B cell (primary cell): ENCODE measurements around the gene DDI2. TPM values are rescaled to one million over a fixed set of nuclear protein-coding genes. Genes with fewer than 3 reads are reported as not detected.

ENCODE experiments used
- ATAC-seq: fragments of 200-7000 bp; cut with Tn5 transposase; one replicate; pipeline ENCODE4 v1.10.0; 2021; ENCODE audit warnings: low read depth, mild to moderate bottlenecking, moderate number of reproducible peaks, moderate library complexity
- CTCF ChIA-PET: fragments of 350-600 bp; sonication (Branson Sonifier 250); formaldehyde crosslinking; loops from one replicate; lab custom pipeline; 2021; ENCODE audit warnings: antibody characterized with exemption, inconsistent platforms; lab: Charles Lee
- POLR2A ChIA-PET: fragments of 350-600 bp; sonication (Branson Sonifier 250); formaldehyde crosslinking; loops from one replicate; lab custom pipeline; 2021; ENCODE audit warnings: antibody characterized with exemption; lab: Charles Lee
- DNase-seq: peaks from one replicate; pipeline ENCODE4 v3.0.0; 2013
- H2AFZ ChIP-seq: 2 replicates; pipeline ENCODE4 v1.6.1; 2012; ENCODE audit warnings: mild to moderate bottlenecking, low read depth, low read length; ENCODE audit not compliant: insufficient read depth, poor library complexity, severe bottlenecking
- H3K27ac ChIP-seq, 2 donors: 1 replicate in 1 of 2; 2 replicates in 1 of 2; pipeline ENCODE4 v1.5.1; 2012 to 2013; ENCODE audit warnings: low read length in 2 of 2, mild to moderate bottlenecking in 2 of 2, moderate library complexity in 1 of 2
- H3K27me3 ChIP-seq, 4 experiments: fragments of 200-600 bp in 1 of 4; sonication (generic) in 1 of 4; replicated peaks in 1 of 4; 1 replicate in 2 of 4; 2 replicates in 2 of 4; pipeline versions ENCODE4 v1.6.1 to v1.7.0; 2013 to 2016; ENCODE audit warnings: low read length in 3 of 4, mild to moderate bottlenecking in 2 of 4, mixed read lengths in 1 of 4, moderate library complexity in 1 of 4; ENCODE audit not compliant: insufficient read depth in 4 of 4, control insufficient read depth in 3 of 4; ENCODE audit errors: control extremely low read depth in 1 of 4
- H3K36me3 ChIP-seq, 2 experiments: replicated peaks in 1 of 2; 1 replicate in 1 of 2; 2 replicates in 1 of 2; pipeline versions ENCODE4 v1.6.1 to v1.7.1; 2013; ENCODE audit warnings: low read length in 1 of 2; ENCODE audit not compliant: insufficient read depth in 2 of 2, control insufficient read depth in 1 of 2; ENCODE audit errors: control extremely low read depth in 1 of 2, extremely low read depth in 1 of 2
- H3K4me1 ChIP-seq, 2 donors: fragments of 200-600 bp in 1 of 2; sonication (generic) in 1 of 2; 1 replicate in 1 of 2; 2 replicates in 1 of 2; pipeline versions ENCODE4 v1.5.1 to v1.6.1; 2013 to 2017; ENCODE audit warnings: low read length in 2 of 2; ENCODE audit not compliant: control insufficient read depth in 2 of 2, insufficient read depth in 2 of 2
- H3K4me2 ChIP-seq: replicated peaks from 2 replicates; pipeline ENCODE3; 2012; ENCODE audit warnings: mild to moderate bottlenecking, low read depth, low read length; ENCODE audit not compliant: poor library complexity, severe bottlenecking
- H3K4me3 ChIP-seq, 5 experiments: fragments of 200-600 bp in 1 of 5; sonication (generic) in 1 of 5; 1 replicate in 3 of 5; 2 replicates in 2 of 5; pipeline versions ENCODE4 v1.5.1 to v1.7.0; 2011 to 2016; ENCODE audit warnings: low read length in 4 of 5, mild to moderate bottlenecking in 4 of 5, low read depth in 2 of 5, control low read depth in 1 of 5, moderate library complexity in 1 of 5; ENCODE audit not compliant: insufficient read depth in 1 of 5; ENCODE audit errors: control extremely low read depth in 1 of 5, extremely low read depth in 1 of 5
- H3K79me2 ChIP-seq: fragments of 200-600 bp; sonication (generic); one replicate; pipeline ENCODE4 v1.6.0; 2016; ENCODE audit warnings: low read length; ENCODE audit not compliant: control insufficient read depth, insufficient read depth
- H3K9ac ChIP-seq: fragments of 200-600 bp; sonication (generic); 2 replicates; pipeline ENCODE4 v1.6.1; 2017; ENCODE audit warnings: mild to moderate bottlenecking, low read length, moderate library complexity
- H3K9me3 ChIP-seq, 3 donors: one replicate each; pipeline versions ENCODE4 v1.6.1 to v1.7.1; 2013; ENCODE audit warnings: low read length in 2 of 3; ENCODE audit not compliant: control insufficient read depth in 2 of 3, insufficient read depth in 1 of 3; ENCODE audit errors: control extremely low read depth in 1 of 3
- H4K20me1 ChIP-seq: 2 replicates; pipeline ENCODE4 v1.6.0; 2012; ENCODE audit warnings: mild to moderate bottlenecking, low read length; ENCODE audit not compliant: insufficient read depth, control insufficient read depth, poor library complexity, severe bottlenecking
- H3K27ac Mint-ChIP-seq: one replicate; pipeline ENCODE4 v1.8.0; 2021; ENCODE audit warnings: mixed read lengths
- H3K27me3 Mint-ChIP-seq: one replicate; pipeline ENCODE4 v1.8.0; 2021; ENCODE audit warnings: mixed read lengths
- H3K4me1 Mint-ChIP-seq: one replicate; pipeline ENCODE4 v1.8.0; 2021; ENCODE audit warnings: mixed read lengths
- H3K4me3 Mint-ChIP-seq: one replicate; pipeline ENCODE4 v1.8.0; 2021; ENCODE audit warnings: mixed read lengths
- H3K9me3 Mint-ChIP-seq: one replicate; pipeline ENCODE4 v1.8.0; 2022; ENCODE audit warnings: mixed read lengths; ENCODE audit not compliant: insufficient read depth
- CTCF ChIP-seq: fragments of 200-600 bp; IDR thresholded peaks from one replicate; pipeline ENCODE4 v1.8.0; 2022; ENCODE audit warnings: antibody characterized with exemption, mild to moderate bottlenecking
- EZH2 ChIP-seq: IDR thresholded peaks from 2 replicates; pipeline ENCODE4 v1.6.1; 2012; ENCODE audit warnings: borderline replicate concordance, low read depth, mild to moderate bottlenecking, moderate library complexity, low read length; ENCODE audit not compliant: insufficient read depth, poor library complexity, severe bottlenecking
- WGBS: methylation state at CpG from one replicate; pipeline ENCODE4 v1.1.5; 2013; ENCODE audit warnings: missing lambda C conversion rate; ENCODE audit not compliant: insufficient coverage; 5-methylcytosine and 5-hydroxymethylcytosine counted together
- intact Hi-C: fragments of 100-400 bp; cut with micrococcal nuclease; formaldehyde crosslinking; loops from one replicate; pipeline ENCODE4 v1.10.0; 2022
- polyA plus RNA-seq: library from polyadenylated mRNA; depleted of rRNA; stranded (reverse); fragments of >200 nt; gene quantifications from 2 replicates; pipeline ENCODE4 v1.2.3, GENCODE V29; 2012
- total RNA-seq, 2 donors: library from RNA; stranded (reverse); fragments of 120-200 nt in 1 of 2; gene quantifications; 1 replicate in 1 of 2; 2 replicates in 1 of 2; pipeline versions ENCODE4 v1.2.3 to v1.2.4, GENCODE V29; 2013 to 2022

DDI2 gene
- total and polyA plus RNA-seq, 2 donors (not counting 1 experiment from before 2014, with no cell fraction given): 8.5 to 61.0 TPM

GRCh38 chr1:15577691-15578090 lies 39.6 kb upstream of the DDI2 start:
- H3K4me1 Mint-ChIP-seq: peaks cover 33% of the 10 kb centered on the region
- no peaks in the 10 kb centered on the region for H4K20me1 ChIP-seq
- H3K4me1 ChIP-seq: peaks cover 30 to 42% of the 10 kb centered on the region in 2 donors
- H3K27ac Mint-ChIP-seq: peak overlapping the region; percentile 94
- no peaks in the 10 kb centered on the region for H3K27me3 ChIP-seq
- ATAC-seq (no peak), DNase-seq (no peak)
- POLR2A ChIA-PET: no interaction called here
- H3K27ac ChIP-seq: no peak overlapping the region
- no peak overlapping the region for H2AFZ ChIP-seq
- no peak overlapping the region for H3K9ac ChIP-seq
- peak overlapping the region; percentile 12 for H3K4me2 ChIP-seq
- intact Hi-C loops: no loop called here
- H3K79me2 ChIP-seq: peaks cover 5% of the 10 kb centered on the region
- CTCF ChIA-PET: interaction anchor here (0.6 kb wide), 1 partner anchor 163 kb away, joined by 3 read pairs; no protein-coding TSS in a partner anchor
- WGBS: 85% methylated on average over 4 of the region's 4 CpGs
- H3K27me3 Mint-ChIP-seq: no peaks in the 10 kb centered on the region
- no peaks in the 10 kb centered on the region for H3K9me3 ChIP-seq
- TF ChIP-seq EZH2: no peak
- no peak for TF ChIP-seq CTCF
- peaks cover 0 to 8% of the 10 kb centered on the region in 2 experiments for H3K36me3 ChIP-seq
- no peaks in the 10 kb centered on the region for H3K9me3 Mint-ChIP-seq
- H3K4me3 ChIP-seq: no peak overlapping the region
- no peak overlapping the region for H3K4me3 Mint-ChIP-seq

- TF ChIP-seq EZH2 (no peak), CTCF (no peak)
- Mint-ChIP-seq H3K9me3 (no peaks in the 10 kb centered on the region), H3K27ac (peak overlapping the region; percentile 94), H3K4me1 (peaks cover 40% of the 10 kb centered on the region), H3K27me3 (no peaks in the 10 kb centered on the region), H3K4me3 (peak overlapping the region; percentile 74)
- WGBS: 77% methylated on average over 14 of the region's 16 CpGs
- ATAC-seq (peak; percentile 76), DNase-seq (peak; percentile 54)
- intact Hi-C loops: no loop called here
- Histone ChIP-seq H2AFZ (peak overlapping the region; percentile 60), H3K27ac (peak overlapping the region; percentile 75 to 90), H4K20me1 (no peaks in the 10 kb centered on the region), H3K27me3 (no peaks in the 10 kb centered on the region), H3K9me3 (no peaks in the 10 kb centered on the region), H3K9ac (peak overlapping the region; percentile 40), H3K4me2 (peak overlapping the region; percentile 59), H3K79me2 (peaks cover 18% of the 10 kb centered on the region), H3K4me3 (peak overlapping the region in 1 of 5 experiments; percentile 30), H3K4me1 (peaks cover 33 to 44% of the 10 kb centered on the region in 2 donors), H3K36me3 (peaks cover 0 to 8% of the 10 kb centered on the region in 2 experiments)
- ChIA-PET POLR2A (interaction anchor here (0.6 to 1.4 kb wide), 4 partner anchors 25 to 912 kb away, joined by 3 to 10 read pairs (median 5); no protein-coding TSS in a partner anchor), CTCF (interaction anchor here (0.7 to 1.4 kb wide), 4 partner anchors 52 to 301 kb away, joined by 3 to 4 read pairs (median 4); no protein-coding TSS in a partner anchor)
Measured at GRCh38 chr1:15578921-15579682, 38.2 kb upstream of the DDI2 start.
